Upper lobe of left lung (tissue), 4 donors: Measurements from ENCODE around the gene MOK.

ENCODE experiments used
- POLR2A ChIP-seq, 4 donors: fragments of 450-650 bp; IDR thresholded peaks; one replicate each; pipeline ENCODE4 v1.5.1; 2016 to 2017; ENCODE audit warnings: antibody characterized with exemption in 4 of 4, mild to moderate bottlenecking in 2 of 4
- TF ChIP-seq, protein P1 (sequence below), 6 experiments: fragments of 450-650 bp in 4 of 6; fragments of 200-600 bp in 2 of 6; sonication (generic) in 2 of 6; IDR thresholded peaks; one replicate each; pipeline ENCODE4 v1.5.1; 2016 to 2019; ENCODE audit warnings: antibody characterized with exemption in 6 of 6

GRCh38 chr14:102325791-102326345, 20.9 kb upstream of the MOK start:
- TF ChIP-seq POLR2A (IDR thresholded peaks at IDR 0.05) = no peak
- TF ChIP-seq, protein P1, sequence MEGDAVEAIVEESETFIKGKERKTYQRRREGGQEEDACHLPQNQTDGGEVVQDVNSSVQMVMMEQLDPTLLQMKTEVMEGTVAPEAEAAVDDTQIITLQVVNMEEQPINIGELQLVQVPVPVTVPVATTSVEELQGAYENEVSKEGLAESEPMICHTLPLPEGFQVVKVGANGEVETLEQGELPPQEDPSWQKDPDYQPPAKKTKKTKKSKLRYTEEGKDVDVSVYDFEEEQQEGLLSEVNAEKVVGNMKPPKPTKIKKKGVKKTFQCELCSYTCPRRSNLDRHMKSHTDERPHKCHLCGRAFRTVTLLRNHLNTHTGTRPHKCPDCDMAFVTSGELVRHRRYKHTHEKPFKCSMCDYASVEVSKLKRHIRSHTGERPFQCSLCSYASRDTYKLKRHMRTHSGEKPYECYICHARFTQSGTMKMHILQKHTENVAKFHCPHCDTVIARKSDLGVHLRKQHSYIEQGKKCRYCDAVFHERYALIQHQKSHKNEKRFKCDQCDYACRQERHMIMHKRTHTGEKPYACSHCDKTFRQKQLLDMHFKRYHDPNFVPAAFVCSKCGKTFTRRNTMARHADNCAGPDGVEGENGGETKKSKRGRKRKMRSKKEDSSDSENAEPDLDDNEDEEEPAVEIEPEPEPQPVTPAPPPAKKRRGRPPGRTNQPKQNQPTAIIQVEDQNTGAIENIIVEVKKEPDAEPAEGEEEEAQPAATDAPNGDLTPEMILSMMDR (IDR thresholded peaks at IDR 0.05) = no peak
